H9 (cell line): ENCODE results near the gene FAM184A. TPM values are rescaled to one million over a fixed set of nuclear protein-coding genes. Genes with fewer than 3 reads are reported as not detected.

Experiments
- DNase-seq: peaks from one replicate; pipeline ENCODE4 v3.0.0-alpha.2; 2017
- H2AFZ ChIP-seq: one replicate; pipeline ENCODE4 v1.6.1; 2013; ENCODE audit warnings: mild to moderate bottlenecking, low read length, control low read depth, moderate library complexity
- H2AK5ac ChIP-seq: 2 replicates; pipeline ENCODE4 v1.6.1; 2013; ENCODE audit warnings: low read length, control low read depth, mixed read lengths; ENCODE audit not compliant: insufficient read length
- H2BK120ac ChIP-seq: one replicate; pipeline ENCODE4 v1.6.1; 2013; ENCODE audit warnings: low read depth, mild to moderate bottlenecking, low read length, control low read depth, inconsistent platforms; ENCODE audit not compliant: poor library complexity, severe bottlenecking
- H2BK12ac ChIP-seq: 2 replicates; pipeline ENCODE4 v1.6.1; 2013; ENCODE audit warnings: low read length, control low read depth, mixed read lengths, low read depth; ENCODE audit not compliant: insufficient read length
- H2BK15ac ChIP-seq: 2 replicates; pipeline ENCODE4 v1.6.1; 2013; ENCODE audit warnings: low read depth, low read length, control low read depth
- H2BK20ac ChIP-seq: one replicate; pipeline ENCODE4 v1.6.1; 2013; ENCODE audit warnings: low read depth, mild to moderate bottlenecking, low read length, control low read depth, inconsistent platforms; ENCODE audit not compliant: poor library complexity, severe bottlenecking
- H2BK5ac ChIP-seq: 2 replicates; pipeline ENCODE4 v1.6.1; 2013; ENCODE audit warnings: low read length, control low read depth, mixed read lengths; ENCODE audit not compliant: insufficient read length
- H3K14ac ChIP-seq: 2 replicates; pipeline ENCODE4 v1.6.1; 2013; ENCODE audit warnings: low read length, control low read depth; ENCODE audit not compliant: insufficient read depth
- H3K18ac ChIP-seq: 2 replicates; pipeline ENCODE4 v1.6.1; 2013; ENCODE audit warnings: low read depth, mild to moderate bottlenecking, mixed read lengths, low read length, control low read depth; ENCODE audit not compliant: insufficient read length
- H3K23ac ChIP-seq: 2 replicates; pipeline ENCODE4 v1.6.1; 2013; ENCODE audit warnings: low read length, control low read depth, mixed read lengths, low read depth; ENCODE audit not compliant: insufficient read length
- H3K23me2 ChIP-seq: 2 replicates; pipeline ENCODE4 v1.6.1; 2013; ENCODE audit warnings: low read depth, mild to moderate bottlenecking, mixed read lengths, low read length, control low read depth; ENCODE audit not compliant: insufficient read length, poor library complexity, severe bottlenecking
- H3K27ac ChIP-seq: 2 replicates; pipeline ENCODE4 v1.5.1; 2013; ENCODE audit warnings: low read length, control low read depth, mixed read lengths, low read depth; ENCODE audit not compliant: insufficient read length
- H3K27me3 ChIP-seq: 2 replicates; pipeline ENCODE4 v1.6.1; 2013; ENCODE audit warnings: low read length, control low read depth, inconsistent platforms; ENCODE audit not compliant: insufficient read depth
- H3K4ac ChIP-seq: 2 replicates; pipeline ENCODE4 v1.6.1; 2013; ENCODE audit warnings: low read depth, mild to moderate bottlenecking, control low read depth, inconsistent platforms, low read length, moderate library complexity
- H3K4me1 ChIP-seq: 2 replicates; pipeline ENCODE4 v1.6.1; 2013; ENCODE audit warnings: low read length, control low read depth, inconsistent platforms; ENCODE audit not compliant: insufficient read depth
- H3K4me2 ChIP-seq: 2 replicates; pipeline ENCODE4 v1.6.1; 2013; ENCODE audit warnings: low read length, control low read depth, mixed read lengths; ENCODE audit not compliant: insufficient read length, insufficient read depth
- H3K56ac ChIP-seq: 2 replicates; pipeline ENCODE4 v1.6.1; 2013; ENCODE audit warnings: low read depth, mild to moderate bottlenecking, mixed read lengths, low read length, control low read depth; ENCODE audit not compliant: insufficient read length
- H3K79me1 ChIP-seq: 2 replicates; pipeline ENCODE4 v1.6.1; 2013; ENCODE audit warnings: low read depth, mild to moderate bottlenecking, moderate library complexity, low read length, control low read depth, inconsistent platforms; ENCODE audit not compliant: insufficient read depth, poor library complexity, severe bottlenecking
- H3K79me2 ChIP-seq: 2 replicates; pipeline ENCODE4 v1.6.1; 2013; ENCODE audit warnings: low read length, control low read depth, inconsistent platforms; ENCODE audit not compliant: insufficient read depth
- H3K9ac ChIP-seq: 2 replicates; pipeline ENCODE4 v1.6.1; 2013; ENCODE audit warnings: low read length, control low read depth, mixed read lengths; ENCODE audit not compliant: insufficient read length; ENCODE audit errors: extremely low read depth
- H3K9me3 ChIP-seq: one replicate; pipeline ENCODE4 v1.6.1; 2013; ENCODE audit warnings: low read depth, low read length, inconsistent platforms; ENCODE audit not compliant: control insufficient read depth
- H3T11ph ChIP-seq: one replicate; pipeline ENCODE4 v1.6.1; 2013; ENCODE audit warnings: mild to moderate bottlenecking, low read length, control low read depth, inconsistent platforms
- H4K20me1 ChIP-seq: one replicate; pipeline ENCODE4 v1.6.1; 2013; ENCODE audit not compliant: control insufficient read depth, insufficient read length, insufficient read depth
- H4K5ac ChIP-seq: 2 replicates; pipeline ENCODE4 v1.6.1; 2013; ENCODE audit warnings: low read depth, mild to moderate bottlenecking, mixed read lengths, low read length, control low read depth; ENCODE audit not compliant: insufficient read length
- H4K8ac ChIP-seq: replicated peaks from 2 replicates; pipeline ENCODE4 v1.6.1; 2013; ENCODE audit warnings: low read length, control low read depth, mixed read lengths, low read depth; ENCODE audit not compliant: insufficient read length
- H4K91ac ChIP-seq: 2 replicates; pipeline ENCODE4 v1.6.1; 2013; ENCODE audit warnings: low read depth, mild to moderate bottlenecking, moderate library complexity, mixed read lengths, low read length, control low read depth; ENCODE audit not compliant: insufficient read length
- H3K27ac Mint-ChIP-seq, 3 experiments: 2 replicates in 2 of 3; 3 replicates in 1 of 3; pipeline ENCODE4 v1.8.0; 2020 to 2021; ENCODE audit warnings: mixed read lengths in 3 of 3, mild to moderate bottlenecking in 1 of 3, moderate library complexity in 1 of 3
- H3K27me3 Mint-ChIP-seq: 2 replicates; pipeline ENCODE4 v1.8.0; 2021; ENCODE audit warnings: low read depth, mild to moderate bottlenecking, moderate library complexity, mixed read lengths
- H3K36me3 Mint-ChIP-seq, 3 experiments: 2 replicates in 2 of 3; 3 replicates in 1 of 3; pipeline ENCODE4 v1.8.0; 2020 to 2021; ENCODE audit warnings: low read depth in 3 of 3, mixed read lengths in 3 of 3; ENCODE audit not compliant: insufficient read depth in 1 of 3
- H3K4me1 Mint-ChIP-seq, 2 experiments: 2 replicates each; pipeline ENCODE4 v1.8.0; 2020; ENCODE audit warnings: mixed read lengths in 2 of 2
- H3K4me3 Mint-ChIP-seq, 2 experiments: 2 replicates in 1 of 2; 3 replicates in 1 of 2; pipeline ENCODE4 v1.8.0; 2020 to 2021; ENCODE audit warnings: mild to moderate bottlenecking in 2 of 2, mixed read lengths in 2 of 2, moderate library complexity in 1 of 2
- H3K9me3 Mint-ChIP-seq, 2 experiments: 2 replicates in 1 of 2; 3 replicates in 1 of 2; pipeline ENCODE4 v1.8.0; 2020; ENCODE audit warnings: mild to moderate bottlenecking in 2 of 2, mixed read lengths in 2 of 2, moderate library complexity in 1 of 2
- WGBS: extraction: QIAGEN DNeasy Blood & Tissue Kit; methylation state at CpG from one replicate; pipeline ENCODE4 v1.1.7; 2013; ENCODE audit warnings: missing lambda C conversion rate, low lambda C conversion rate, mixed read lengths; ENCODE audit not compliant: insufficient read length; ENCODE audit errors: extremely low coverage; 5-methylcytosine and 5-hydroxymethylcytosine counted together
- total RNA-seq: library from RNA; stranded (reverse); gene quantifications from 2 replicates; pipeline ENCODE4 v1.2.1, GENCODE V29; 2021
- TF ChIP-seq, protein P1 (sequence below): fragments of 200-600 bp; sonication (generic); conservative IDR thresholded peaks from 3 replicates; pipeline ENCODE4 v1.8.0; 2021; ENCODE audit warnings: antibody characterized with exemption, mild to moderate bottlenecking

Gene FAM184A
- total RNA-seq, 1 experiment from 2014 or later, result 11.4 TPM

DNA sequence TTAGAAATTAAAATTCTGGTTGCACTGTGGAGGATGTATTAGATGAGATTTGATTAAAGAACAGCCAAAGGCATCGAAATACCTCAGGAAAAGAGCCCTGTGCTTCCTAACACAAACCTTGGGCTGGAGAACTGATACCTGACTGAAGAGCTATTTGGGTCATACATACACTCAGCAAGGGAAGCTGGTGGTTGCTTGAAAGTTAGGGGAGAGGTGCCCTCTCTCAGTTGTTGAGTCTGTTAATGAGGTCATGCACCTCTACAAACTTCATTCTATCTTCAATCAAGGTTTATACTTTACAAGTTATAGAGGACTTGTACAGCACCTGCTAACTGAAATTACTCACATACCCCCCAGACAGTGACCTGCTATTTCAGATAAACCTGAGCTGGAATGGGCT is 25.5 kb downstream of the FAM184A start:
- H2BK5ac ChIP-seq, result no peak overlapping the region
- H3K23me2 ChIP-seq, result no peaks in the 10 kb centered on the region
- no peak overlapping the region for H4K91ac ChIP-seq
- H3K9ac ChIP-seq, result no peak overlapping the region
- no peak overlapping the region for H2AFZ ChIP-seq
- no peaks in the 10 kb centered on the region for H3K79me2 ChIP-seq
- H3K23ac ChIP-seq, result no peak overlapping the region
- H2BK20ac ChIP-seq, result no peak overlapping the region
- H4K8ac ChIP-seq, result no peak overlapping the region
- no peak overlapping the region for H3K4ac ChIP-seq
- no peak overlapping the region for H2BK12ac ChIP-seq
- H2BK120ac ChIP-seq, result no peak overlapping the region
- no peak overlapping the region for H3K18ac ChIP-seq
- no peak overlapping the region for H2BK15ac ChIP-seq
- H3K9me3 ChIP-seq, result no peaks in the 10 kb centered on the region
- Mint-ChIP-seq H3K27me3 (no peaks in the 10 kb centered on the region), H3K36me3 (peaks cover 5 to 26% (median 22%) of the 10 kb centered on the region in 3 experiments; a peak in 6 of 7 replicates), H3K27ac (peak overlapping the region; percentile 16 to 79 (median 67); a peak in 4 of 7 replicates), H3K4me1 (peaks cover 26 to 34% of the 10 kb centered on the region in 2 experiments), H3K9me3 (peaks cover 17% of the 10 kb centered on the region in 2 experiments), H3K4me3 (no peak overlapping the region)
- TF ChIP-seq, protein P1, sequence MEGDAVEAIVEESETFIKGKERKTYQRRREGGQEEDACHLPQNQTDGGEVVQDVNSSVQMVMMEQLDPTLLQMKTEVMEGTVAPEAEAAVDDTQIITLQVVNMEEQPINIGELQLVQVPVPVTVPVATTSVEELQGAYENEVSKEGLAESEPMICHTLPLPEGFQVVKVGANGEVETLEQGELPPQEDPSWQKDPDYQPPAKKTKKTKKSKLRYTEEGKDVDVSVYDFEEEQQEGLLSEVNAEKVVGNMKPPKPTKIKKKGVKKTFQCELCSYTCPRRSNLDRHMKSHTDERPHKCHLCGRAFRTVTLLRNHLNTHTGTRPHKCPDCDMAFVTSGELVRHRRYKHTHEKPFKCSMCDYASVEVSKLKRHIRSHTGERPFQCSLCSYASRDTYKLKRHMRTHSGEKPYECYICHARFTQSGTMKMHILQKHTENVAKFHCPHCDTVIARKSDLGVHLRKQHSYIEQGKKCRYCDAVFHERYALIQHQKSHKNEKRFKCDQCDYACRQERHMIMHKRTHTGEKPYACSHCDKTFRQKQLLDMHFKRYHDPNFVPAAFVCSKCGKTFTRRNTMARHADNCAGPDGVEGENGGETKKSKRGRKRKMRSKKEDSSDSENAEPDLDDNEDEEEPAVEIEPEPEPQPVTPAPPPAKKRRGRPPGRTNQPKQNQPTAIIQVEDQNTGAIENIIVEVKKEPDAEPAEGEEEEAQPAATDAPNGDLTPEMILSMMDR, result no peak
- no peak for DNase-seq
- peaks cover 6% of the 10 kb centered on the region; the same call in 1 of the 2 replicates for H3K4me1 ChIP-seq
- H3K14ac ChIP-seq, result no peak overlapping the region
- no peaks in the 10 kb centered on the region for H4K20me1 ChIP-seq
- H3K79me1 ChIP-seq, result no peaks in the 10 kb centered on the region
- WGBS, result no CpG with 5 or more reads among the region's 1 CpG
- H3K56ac ChIP-seq, result no peak overlapping the region
- no peak overlapping the region for H3T11ph ChIP-seq
- no peak overlapping the region for H3K27ac ChIP-seq
- H3K27me3 ChIP-seq, result no peaks in the 10 kb centered on the region
- no peak overlapping the region for H4K5ac ChIP-seq
- H3K4me2 ChIP-seq, result no peak overlapping the region
- H2AK5ac ChIP-seq, result no peak overlapping the region
